G401 (cell line): Measurements from ENCODE around the gene CDC6. TPM values are rescaled to one million over a fixed set of nuclear protein-coding genes. Genes with fewer than 3 reads are reported as not detected.

Experiments
- DNase-seq: peaks from one replicate; pipeline ENCODE4 v3.0.0-alpha.2; 2015; ENCODE audit warnings: low spot score
- in situ Hi-C: cut with HindIII; loops from 2 replicates; pipeline ENCODE4 v1.10.0; 2016; ENCODE audit warnings: low sequenced_read_pairs, mixed read lengths
- total RNA-seq: library from RNA; depleted of rRNA; stranded (reverse); fragments of >200 nt; shearing (Covaris generic); gene quantifications from 2 replicates; pipeline ENCODE4 v1.2.3, GENCODE V29; 2014

CDC6 gene
- total RNA-seq, 1 experiment from 2014 or later = 53.5 TPM

DNA sequence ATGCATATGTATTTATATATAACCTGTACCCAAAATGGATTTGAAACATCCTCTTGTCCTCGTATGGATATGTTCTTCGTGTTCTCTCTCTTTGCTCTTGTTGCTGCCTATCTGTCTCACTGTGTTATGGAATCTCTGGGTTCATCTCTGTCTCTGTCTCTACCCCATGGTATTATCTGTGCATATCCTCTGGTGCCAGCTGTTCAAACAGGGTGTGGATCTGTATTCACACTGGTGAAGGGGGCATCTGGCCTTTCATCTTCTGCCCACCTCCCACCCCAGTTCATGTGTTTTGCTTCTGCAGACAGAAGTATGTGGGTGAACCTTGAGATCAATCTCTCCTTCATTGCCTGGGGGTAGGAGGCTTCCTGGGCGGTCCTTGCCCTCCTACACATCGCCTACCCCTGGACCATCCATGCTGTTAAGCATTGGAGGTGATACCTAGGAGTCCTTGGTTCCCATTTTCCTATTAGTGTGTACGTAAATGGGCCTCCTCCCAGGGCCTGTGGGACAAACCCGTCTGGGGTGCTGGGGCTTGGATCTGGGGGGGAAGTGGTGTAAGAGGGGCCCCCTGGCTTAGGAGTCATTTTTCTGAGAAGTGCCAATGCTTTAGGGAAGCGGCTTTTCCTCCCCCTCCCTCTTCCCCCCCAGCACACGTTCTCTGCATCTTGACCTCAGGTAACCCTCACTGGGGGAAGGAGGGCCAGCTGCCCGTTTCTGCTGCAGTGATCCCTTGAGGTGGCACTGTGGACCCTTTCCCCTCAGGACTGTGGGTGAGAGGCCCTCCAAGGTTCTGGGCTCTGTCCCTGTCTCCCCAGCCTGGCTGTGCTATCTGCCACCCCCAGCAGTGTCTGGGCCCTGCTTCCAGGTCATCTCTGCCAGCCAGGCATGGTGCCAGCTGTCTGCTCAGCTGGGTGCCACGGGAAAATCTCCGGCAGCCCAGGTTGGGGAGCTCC, 42.4 kb downstream of the CDC6 start:
- DNase-seq = peak; percentile 69
- in situ Hi-C loops = no loop called here

DNA sequence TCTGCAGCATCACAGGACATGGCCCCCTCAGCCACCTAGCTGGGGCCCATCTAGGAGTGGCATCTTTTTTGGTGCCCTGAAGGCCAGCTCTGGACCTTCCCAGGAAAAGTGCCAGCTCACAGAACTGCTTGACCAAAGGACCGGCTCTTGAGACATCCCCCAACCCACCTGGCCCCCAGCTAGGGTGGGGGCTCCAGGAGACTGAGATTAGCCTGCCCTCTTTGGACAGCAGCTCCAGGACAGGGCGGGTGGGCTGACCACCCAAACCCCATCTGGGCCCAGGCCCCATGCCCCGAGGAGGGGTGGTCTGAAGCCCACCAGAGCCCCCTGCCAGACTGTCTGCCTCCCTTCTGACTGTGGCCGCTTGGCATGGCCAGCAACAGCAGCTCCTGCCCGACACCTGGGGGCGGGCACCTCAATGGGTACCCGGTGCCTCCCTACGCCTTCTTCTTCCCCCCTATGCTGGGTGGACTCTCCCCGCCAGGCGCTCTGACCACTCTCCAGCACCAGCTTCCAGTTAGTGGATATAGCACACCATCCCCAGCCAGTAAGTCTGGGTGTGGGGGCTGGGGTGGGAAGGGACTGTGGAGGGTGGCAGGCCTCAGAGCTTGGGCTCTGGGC, 43.3 kb downstream of the CDC6 start:
- no peak for DNase-seq
- in situ Hi-C loops = no loop called here

DNA sequence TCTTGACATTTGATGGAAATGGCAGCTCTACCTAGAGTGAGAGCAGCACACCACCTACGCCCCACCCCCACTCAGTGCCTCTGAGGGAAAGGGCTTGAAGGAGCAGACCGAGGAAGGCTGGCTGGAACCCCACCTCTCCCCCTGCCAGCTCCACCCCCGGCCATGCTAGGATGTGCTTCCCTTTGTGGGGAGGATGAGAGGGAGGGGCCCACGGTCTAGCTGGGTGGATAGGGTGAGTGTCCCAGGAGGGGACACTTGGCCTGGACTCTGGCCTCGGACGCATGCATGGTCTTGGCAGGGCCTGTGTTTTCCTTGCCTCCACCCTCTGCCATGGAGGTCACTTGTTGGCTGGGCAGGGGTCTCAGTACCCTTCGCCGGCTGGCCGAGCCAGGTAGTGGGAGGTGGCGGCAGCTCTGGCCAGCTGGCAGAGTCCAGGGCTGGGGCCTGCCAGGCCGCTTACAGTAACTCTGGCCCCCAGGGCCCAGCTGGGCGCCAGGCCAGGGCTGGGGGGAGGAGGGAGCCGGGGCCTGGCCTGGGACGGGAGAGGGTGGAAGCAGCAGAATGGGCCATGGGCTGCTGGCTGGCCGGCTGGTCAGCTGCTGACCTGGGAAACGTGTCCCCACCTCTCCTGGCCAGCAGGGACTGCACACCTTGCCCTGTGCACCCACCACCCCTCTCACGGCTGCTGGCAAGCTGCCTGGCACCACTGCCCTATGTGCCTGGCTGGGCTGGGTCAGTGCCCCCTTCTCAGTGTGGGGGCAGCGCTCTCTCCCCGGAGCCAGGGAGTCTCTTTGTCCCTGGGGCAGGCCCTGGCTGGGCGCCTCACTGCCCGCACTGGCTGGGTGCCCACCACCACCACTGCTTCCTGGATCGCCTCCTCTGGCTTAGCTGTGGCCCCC, 44.3 kb downstream of the CDC6 start:
- in situ Hi-C loops = no loop called here
- no peak for DNase-seq

DNA sequence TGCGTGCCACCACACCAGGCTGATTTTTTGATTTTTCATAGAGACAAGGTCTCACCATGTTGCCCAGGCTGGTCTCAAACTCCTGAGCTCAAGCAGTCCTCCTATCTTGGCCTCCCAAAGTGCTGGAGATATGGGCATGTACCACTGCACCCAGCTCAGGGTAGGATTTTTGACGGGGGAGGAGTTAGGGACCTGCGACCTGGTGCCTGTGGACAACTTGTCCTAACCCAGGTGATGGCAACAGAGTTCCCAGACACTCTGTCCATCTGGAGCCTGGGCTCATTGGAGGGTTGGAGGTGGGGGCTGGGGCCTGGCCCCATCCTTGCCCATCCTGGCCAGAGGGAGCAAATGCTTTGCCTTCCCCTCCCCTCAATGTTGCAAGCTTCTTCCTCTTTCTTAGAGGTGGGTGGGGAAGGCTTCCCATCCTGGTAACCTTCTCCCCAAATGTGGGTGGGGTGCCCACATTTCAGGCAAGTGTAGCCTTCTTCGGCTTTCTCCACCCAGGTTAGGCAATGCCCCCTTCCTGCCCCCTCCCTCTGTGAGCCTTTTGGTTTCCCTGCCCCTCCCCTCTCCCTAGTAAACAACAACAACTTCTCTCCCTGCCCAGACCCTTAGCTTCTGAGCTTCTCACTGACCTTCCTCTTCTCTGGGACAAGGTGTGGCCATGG, 46.2 kb downstream of the CDC6 start:
- in situ Hi-C loops = no loop called here
- no peak for DNase-seq

GRCh38 chr17:40335620-40336019, 47.9 kb downstream of the CDC6 start:
- in situ Hi-C loops = no loop called here
- no peak for DNase-seq

GRCh38 chr17:40337351-40337750, 49.7 kb downstream of the CDC6 start:
- DNase-seq = no peak
- in situ Hi-C loops = no loop called here

- in situ Hi-C loops = no loop called here
- DNase-seq = no peak
Observed at GRCh38 chr17:40338058-40338457, 50.4 kb downstream of the CDC6 start.

GRCh38 chr17:40338941-40339649, 51.4 kb downstream of the CDC6 start:
- in situ Hi-C loops = no loop called here
- no peak for DNase-seq

DNA sequence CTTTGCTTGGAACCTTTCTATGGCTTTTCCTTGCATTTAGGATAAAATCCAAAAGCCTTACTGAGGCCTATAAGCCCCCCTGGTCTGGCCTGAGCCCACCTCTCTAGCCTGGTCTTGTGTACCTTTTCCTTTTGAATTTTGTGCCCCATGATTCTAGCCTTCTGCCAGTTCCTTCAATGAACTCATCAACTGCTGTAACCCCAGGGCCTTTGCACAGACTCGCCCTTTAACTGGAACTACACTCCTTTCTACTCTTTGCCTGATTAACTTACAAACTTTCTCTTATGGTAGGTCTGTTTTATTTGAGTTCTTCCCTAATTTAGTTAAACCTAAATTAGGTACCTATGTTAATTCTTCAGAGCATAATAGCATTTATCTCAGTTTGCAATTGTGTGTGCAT, 52.6 kb downstream of the CDC6 start:
- no peak for DNase-seq
- in situ Hi-C loops = no loop called here

- peak; percentile 69 for DNase-seq
- in situ Hi-C loops = no loop called here
Observed at GRCh38 chr17:40340880-40341807, 53.5 kb downstream of the CDC6 start.

- in situ Hi-C loops = no loop called here
- DNase-seq = no peak
Observed at GRCh38 chr17:40341808-40342503, 54.3 kb downstream of the CDC6 start.

DNA sequence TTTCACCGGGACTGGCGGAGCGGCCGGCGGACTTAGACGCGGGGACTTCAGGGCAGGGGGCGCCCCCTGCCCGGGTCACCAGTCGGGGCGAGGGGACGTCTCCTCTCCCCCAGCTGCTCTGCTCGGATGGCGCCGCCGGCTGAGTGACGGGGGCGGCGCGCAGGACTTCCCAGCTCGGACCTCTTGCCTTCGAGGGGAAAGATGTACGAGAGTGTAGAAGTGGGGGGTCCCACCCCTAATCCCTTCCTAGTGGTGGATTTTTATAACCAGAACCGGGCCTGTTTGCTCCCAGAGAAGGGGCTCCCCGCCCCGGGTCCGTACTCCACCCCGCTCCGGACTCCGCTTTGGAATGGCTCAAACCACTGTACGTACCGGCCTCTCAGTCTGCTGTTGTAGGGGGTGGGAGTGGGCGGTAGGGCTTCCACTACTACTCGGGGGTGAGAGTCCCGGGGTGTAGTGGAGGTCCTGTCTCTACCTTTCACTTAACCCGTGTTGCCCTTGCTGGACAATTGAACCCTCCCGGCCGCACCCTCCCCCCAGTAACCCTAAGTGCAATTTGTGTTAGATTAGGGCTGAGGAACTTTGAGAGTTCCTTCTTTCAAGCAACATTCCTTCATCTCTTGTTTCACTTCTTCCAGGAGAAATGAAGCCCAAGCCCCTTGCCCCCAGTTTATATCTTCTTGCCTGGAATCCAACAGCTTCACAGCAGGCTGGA, 55.0 kb downstream of the CDC6 start:
- in situ Hi-C loops = no loop called here
- DNase-seq = no peak

DNA sequence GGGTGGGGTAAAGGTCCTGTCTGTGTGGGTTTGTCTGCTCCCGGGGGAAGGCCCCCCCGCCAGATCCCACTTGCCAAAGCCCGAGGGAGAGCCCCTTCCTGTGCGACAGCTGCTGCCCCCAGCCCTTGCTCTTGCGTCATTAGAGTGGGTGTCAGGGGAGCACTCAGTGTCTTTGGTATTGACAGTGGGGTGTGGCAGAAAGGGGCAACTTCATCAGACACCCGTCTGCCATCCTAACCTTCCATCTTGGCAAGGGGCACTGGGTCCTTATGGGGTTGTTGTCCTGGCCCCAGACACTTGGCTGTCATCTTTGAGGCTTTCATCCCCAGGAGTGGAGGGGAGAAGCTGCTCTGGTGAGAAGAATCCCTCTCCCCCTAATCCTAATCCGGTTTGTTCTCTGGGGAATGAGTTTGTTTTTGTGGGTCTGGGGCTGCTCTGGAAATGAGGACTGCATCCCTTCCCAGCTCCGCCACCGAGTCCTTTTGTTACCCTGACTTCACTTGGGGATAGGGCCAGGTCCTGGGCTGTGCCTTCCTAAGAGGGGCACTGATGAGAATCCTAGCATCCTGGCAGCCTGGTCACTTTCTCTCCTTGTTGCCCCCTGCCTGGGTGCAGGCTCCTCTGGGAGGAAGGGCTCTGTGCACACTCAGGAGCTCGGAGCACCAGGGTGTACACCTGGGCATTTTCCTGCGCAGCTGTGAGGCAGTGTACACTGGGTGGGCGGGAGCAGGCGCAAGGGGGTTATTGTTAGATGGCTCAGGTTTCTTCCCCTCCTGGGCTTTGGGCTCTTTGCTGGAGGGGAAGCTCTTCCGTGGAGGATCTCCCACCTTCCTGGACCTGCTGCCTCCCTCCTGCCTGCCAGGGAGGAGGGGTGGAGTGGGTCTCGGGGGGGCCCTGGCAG, 55.8 kb downstream of the CDC6 start:
- no peak for DNase-seq
- in situ Hi-C loops = no loop called here

- DNase-seq = no peak
- in situ Hi-C loops = no loop called here
Observed at GRCh38 chr17:40344421-40345160, 56.9 kb downstream of the CDC6 start.
